ENCODE results near the gene DLX2. TPM values are rescaled to one million over a fixed set of nuclear protein-coding genes. Genes with fewer than 3 reads are reported as not detected.

DLX2 gene
- total and polyA plus RNA-seq, 2 of the 13 experiments (the other 11 are each of a cell fraction or from before 2014, with no cell fraction given): 0.07 to 0.15 TPM

DNA sequence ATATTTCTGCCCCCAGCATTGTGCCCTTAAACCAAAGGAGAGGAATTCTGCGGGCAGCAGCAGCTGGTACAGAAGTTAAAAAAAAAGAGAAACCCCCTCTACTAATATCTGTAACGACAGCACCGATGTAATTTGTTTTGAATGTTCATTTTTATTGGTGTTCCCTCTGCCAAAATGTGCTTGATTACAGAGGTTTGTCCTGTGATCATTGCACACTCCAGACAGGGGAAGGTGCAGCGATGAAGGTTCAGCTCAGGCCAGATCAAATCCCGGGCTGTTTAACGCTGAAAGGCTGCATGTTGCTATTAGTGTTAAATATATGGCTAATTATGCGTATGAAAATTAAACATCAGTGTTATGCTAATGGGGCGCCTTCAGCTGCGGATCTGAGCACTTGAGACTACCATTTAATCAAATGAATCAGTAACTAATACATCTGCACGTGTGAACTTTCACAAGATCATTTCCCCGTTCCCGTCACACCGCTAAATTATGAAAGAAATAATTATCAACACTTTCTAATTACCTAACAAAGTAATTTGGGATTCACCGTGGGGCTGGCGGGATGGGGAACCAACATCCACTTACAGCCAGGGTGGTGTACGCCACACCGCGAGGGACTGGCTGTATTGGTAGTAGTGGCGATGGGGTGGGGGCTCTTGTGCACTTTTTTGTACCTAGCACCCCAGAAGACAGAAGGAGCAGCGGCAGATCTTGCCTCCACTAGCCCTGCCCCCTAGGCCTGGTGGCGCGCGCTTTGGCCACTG, 18.9 kb downstream of the DLX2 start (continued):
- TF ChIP-seq ZFP37 (CRISPR knock-in tag; IDR thresholded peaks at IDR 0.05; ENCODE audit: borderline replicate concordance): no peak
- no peak for TF ChIP-seq AHR (CRISPR knock-in tag; IDR thresholded peaks at IDR 0.05)
- TF ChIP-seq CHD4 (IDR thresholded peaks at IDR 0.05; ENCODE audit: borderline replicate concordance, low read length): no peak
- TF ChIP-seq, protein P1, sequence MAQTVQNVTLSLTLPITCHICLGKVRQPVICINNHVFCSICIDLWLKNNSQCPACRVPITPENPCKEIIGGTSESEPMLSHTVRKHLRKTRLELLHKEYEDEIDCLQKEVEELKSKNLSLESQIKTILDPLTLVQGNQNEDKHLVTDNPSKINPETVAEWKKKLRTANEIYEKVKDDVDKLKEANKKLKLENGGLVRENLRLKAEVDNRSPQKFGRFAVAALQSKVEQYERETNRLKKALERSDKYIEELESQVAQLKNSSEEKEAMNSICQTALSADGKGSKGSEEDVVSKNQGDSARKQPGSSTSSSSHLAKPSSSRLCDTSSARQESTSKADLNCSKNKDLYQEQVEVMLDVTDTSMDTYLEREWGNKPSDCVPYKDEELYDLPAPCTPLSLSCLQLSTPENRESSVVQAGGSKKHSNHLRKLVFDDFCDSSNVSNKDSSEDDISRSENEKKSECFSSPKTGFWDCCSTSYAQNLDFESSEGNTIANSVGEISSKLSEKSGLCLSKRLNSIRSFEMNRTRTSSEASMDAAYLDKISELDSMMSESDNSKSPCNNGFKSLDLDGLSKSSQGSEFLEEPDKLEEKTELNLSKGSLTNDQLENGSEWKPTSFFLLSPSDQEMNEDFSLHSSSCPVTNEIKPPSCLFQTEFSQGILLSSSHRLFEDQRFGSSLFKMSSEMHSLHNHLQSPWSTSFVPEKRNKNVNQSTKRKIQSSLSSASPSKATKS (CRISPR knock-in tag; IDR thresholded peaks at IDR 0.05): 0 out of 2 replicates have a peak, but pooled peaks have one; percentile 27
- TF ChIP-seq ZNF703 (CRISPR knock-in tag; IDR thresholded peaks at IDR 0.05; ENCODE audit: borderline replicate concordance): 0 out of 2 replicates have a peak, but pooled peaks have one; percentile 16
- peak; percentile 41; the same call in 1 of the 2 replicates for TF ChIP-seq ZMYM2 (CRISPR knock-in tag; IDR thresholded peaks at IDR 0.05)
- no peak for TF ChIP-seq ZBTB38 (CRISPR knock-in tag; IDR thresholded peaks at IDR 0.05)
- TF ChIP-seq BCL3 (CRISPR knock-in tag; IDR thresholded peaks at IDR 0.05): no peak
- TF ChIP-seq ZBTB46 (CRISPR knock-in tag; IDR thresholded peaks at IDR 0.05; ENCODE audit: borderline replicate concordance): 0 out of 2 replicates have a peak, but pooled peaks have one; percentile 66
